ENCODE data around the gene LRP10.
"Not testable (repeated sequence)": the region's sequence is repeated elsewhere in the genome, so short reads cannot be mapped to it uniquely, and the experiment has no call there.

The LRP10 gene

DNA sequence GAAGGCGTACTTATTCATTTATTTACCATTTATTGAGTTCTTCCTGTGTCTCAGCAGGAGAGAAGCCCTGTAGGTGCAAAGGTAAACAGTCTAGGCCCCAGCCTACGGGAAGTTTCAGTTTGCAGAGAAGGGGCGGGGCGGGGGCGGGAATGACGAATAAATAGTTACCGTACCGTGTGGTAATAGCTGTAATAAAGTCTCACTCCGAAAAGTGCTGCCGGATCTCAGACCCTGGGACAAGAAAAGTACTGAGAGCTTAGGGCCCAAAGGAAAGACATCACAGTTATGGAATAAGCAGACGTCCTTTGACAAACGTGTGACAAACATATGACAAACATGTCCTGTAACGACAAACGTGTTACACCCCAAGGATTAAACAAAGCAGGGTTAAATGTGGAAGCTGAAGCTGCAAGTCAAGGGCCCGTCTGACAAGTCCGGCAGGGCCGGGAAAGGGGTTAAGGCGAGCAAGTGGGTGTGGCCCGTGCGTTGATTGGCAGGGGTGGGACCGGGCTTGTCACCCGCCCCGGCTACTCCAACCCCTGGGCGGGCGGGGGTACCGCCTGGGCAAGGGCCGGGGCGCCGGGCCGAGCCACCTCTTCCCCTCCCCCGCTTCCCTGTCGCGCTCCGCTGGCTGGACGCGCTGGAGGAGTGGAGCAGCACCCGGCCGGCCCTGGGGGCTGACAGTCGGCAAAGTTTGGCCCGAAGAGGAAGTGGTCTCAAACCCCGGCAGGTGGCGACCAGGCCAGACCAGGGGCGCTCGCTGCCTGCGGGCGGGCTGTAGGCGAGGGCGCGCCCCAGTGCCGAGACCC lies at the start of gene LRP10:
Gene LRP10 (plus strand): TSS at position 517 of the 809 bp plus-strand sequence. CDS start 564 bp downstream, outside the sequence.
- peak; percentile 85 for DNase-seq (ENCODE audit: low read depth)

DNA sequence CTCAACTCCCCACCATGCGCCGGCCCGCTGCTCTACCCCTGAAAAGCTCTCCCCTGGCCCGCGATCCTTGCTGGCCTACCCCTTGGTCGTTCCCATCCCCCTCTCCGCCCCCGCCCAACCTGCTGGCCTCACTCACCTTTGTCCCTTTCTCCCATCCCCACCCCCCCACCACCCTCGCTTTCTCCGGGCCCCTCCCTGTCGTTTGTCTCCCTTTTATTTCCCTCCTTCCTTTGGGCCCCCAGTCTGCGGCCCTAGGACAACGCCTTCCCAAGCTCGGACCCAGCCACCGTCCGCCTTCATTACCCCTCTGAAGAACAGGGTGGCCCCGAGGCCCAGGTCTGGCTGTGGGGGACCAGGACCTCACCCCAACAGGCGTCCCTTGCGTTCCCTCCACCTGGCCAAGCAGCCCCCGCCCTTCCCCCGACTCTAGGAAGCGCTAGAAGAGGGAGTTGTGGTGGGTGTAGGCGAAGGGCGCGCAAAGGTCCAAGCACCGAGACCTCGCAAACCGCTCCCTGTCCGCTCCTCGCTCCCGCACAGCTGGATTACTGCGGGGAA lies 49.4 kb upstream of the LRP10 start:
- no peak for DNase-seq (ENCODE audit: low read depth)

DNA sequence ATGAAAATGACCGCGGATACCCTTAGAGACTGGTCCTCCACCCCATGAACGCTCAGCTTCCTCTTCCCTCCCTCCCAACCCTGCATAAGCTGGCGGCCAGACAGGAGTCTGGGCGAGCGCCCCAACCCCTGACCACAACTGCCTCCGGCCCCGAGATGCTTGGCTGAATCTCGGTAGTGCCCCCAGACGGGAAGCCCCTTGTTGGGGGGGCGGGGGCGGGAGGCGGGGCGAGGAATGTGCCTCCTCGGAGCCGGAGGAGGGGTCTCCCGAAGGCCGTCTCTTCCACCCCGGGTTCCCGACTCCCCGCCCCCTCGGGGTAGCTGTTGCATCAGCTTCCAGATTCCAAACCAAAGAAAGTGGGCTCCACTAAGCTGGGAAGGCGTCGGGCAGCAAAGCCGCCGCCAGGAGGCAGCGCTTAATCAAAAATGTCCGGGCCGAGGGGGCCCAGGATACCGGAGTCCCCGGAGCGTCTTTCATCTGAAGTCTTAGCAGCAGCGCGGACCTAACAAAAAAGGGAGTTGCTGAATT lies 48.9 kb upstream of the LRP10 start:
- peak; percentile 90 for DNase-seq (ENCODE audit: low read depth)

GRCh38 chr14:22824711-22825359 lies 46.7 kb upstream of the LRP10 start:
- DNase-seq (ENCODE audit: low read depth) = peak; percentile 83

GRCh38 chr14:22829076-22829660 lies 42.4 kb upstream of the LRP10 start:
- not testable (repeated sequence) for DNase-seq (ENCODE audit: low read depth)

- no peak for DNase-seq (ENCODE audit: low read depth)
Observed at GRCh38 chr14:22829661-22830442, 41.7 kb upstream of the LRP10 start, which contains the start of gene MRPL52. Gene MRPL52 (plus strand): TSS chr14:22829887. CDS start chr14:22829913, 26 bp downstream.

DNA sequence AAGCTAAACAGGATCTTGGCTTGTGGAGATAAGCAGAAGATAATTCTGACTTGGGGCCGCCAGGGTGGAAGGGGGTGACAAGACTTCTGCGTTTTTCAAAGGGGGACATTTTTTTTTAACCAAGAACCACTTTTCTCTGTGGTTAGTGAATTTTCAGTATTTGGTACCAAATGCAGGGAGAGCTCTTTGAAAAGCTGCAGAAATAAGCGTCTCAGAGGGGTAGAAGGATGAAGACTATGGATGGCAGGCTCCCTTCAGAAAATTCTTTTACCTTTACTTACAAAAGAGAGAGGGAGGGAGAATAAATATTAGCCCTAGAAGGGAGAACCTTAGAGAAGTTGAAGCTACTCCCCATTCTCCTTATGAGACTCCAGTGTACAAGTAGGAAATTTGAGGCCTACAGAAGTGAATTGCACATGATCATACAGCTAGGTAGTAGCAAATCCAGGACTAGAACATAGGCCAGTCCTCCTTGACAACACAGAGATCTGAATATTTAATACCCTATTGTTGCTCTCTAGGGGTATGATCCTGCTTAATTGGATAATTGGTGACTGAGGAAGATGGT lies 41.0 kb upstream of the LRP10 start:
- no peak for DNase-seq (ENCODE audit: low read depth)

DNA sequence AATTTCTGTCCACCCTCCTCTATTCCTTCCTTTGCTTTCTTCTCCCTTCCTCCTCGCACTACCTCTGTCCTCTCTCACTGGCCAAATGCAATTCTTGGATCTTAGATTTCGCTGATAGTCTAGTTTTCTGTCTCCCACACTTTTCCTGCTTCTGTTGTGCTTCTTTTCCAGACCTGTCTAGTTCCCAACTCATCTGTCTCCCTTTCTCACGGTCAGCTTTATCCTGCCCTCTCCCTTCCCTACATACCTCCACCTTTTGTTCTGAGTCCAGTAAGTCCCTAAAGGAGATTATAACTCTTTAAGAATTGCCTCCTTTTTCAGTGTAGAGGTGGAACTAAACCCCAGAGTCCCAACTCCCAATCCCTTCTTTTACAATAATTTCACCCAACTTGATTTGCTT lies 36.0 kb upstream of the LRP10 start:
- DNase-seq (ENCODE audit: low read depth) = no peak

GRCh38 chr14:22836301-22837113 lies 35.0 kb upstream of the LRP10 start, which contains the start of gene MMP14:
Gene MMP14 (plus strand): TSS chr14:22836585. CDS start chr14:22836818, 233 bp downstream.
- DNase-seq (ENCODE audit: low read depth) = peak; percentile 90

- DNase-seq (ENCODE audit: low read depth) = no peak
Observed at GRCh38 chr14:22837114-22837749, 34.3 kb upstream of the LRP10 start.

- no peak for DNase-seq (ENCODE audit: low read depth)
Observed at GRCh38 chr14:22837750-22838538, 33.6 kb upstream of the LRP10 start.

DNA sequence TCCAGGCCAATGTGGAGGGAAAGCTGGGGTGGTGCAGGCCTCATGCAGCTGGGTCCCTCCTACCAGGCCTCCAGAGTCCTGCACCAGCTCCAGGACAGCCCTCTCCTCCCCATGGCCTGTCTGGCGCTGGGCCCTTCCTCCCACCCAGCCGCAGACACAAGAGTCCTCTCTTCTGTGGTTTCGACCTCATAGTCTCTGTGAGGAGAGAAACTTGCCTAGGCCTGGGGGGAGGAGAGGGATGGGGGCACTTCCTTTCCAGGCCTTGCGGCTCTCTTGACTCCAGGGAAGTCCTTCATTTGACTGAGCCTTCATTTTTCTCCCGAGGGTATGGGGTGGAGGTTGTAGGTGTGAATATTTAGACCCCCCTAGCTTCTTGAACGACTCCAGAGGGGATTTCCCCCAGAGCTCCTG lies 32.9 kb upstream of the LRP10 start:
- DNase-seq (ENCODE audit: low read depth) = no peak

- no peak for DNase-seq (ENCODE audit: low read depth)
Observed at GRCh38 chr14:22839159-22839779, 32.3 kb upstream of the LRP10 start.

GRCh38 chr14:22841311-22841710 lies 30.2 kb upstream of the LRP10 start:
- no peak for DNase-seq (ENCODE audit: low read depth)

GRCh38 chr14:22841769-22842168 lies 29.8 kb upstream of the LRP10 start:
- DNase-seq (ENCODE audit: low read depth) = no peak

DNA sequence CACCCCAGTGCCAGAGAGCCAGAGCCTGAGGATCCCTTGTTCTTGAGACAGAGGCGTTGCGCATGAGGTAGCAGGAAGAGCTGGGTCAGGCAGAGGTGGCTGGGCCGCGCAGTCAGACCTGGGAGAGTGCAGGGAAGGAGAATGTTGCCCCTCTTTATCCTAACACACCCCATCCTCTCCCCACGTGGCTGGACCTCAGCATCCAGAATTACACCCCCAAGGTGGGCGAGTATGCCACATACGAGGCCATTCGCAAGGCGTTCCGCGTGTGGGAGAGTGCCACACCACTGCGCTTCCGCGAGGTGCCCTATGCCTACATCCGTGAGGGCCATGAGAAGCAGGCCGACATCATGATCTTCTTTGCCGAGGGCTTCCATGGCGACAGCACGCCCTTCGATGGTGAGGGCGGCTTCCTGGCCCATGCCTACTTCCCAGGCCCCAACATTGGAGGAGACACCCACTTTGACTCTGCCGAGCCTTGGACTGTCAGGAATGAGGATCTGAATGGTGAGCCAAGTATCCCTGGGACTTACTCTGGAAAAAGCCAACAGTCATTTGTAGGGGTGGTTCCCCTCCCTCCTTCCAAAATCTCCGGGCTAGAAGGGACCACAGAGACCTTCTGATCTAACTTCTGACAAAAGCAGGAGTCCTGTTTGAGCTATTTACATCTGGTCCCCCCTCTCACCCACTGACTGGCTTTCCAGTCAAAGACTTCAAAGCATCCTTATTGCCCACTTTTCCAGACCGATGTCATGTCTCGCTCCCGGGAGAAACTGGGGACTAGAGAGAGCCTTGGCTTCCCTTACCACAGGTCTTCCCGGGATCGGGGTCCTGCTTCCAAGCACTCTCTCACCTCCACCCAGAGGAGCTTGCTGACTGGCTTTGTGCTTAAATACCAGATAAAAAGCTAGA lies 29.1 kb upstream of the LRP10 start:
- no peak for DNase-seq (ENCODE audit: low read depth)
